Spleen (tissue), 11 donors: Measurements from ENCODE around the gene NUPR1. TPM values are rescaled to one million over a fixed set of nuclear protein-coding genes. Genes with fewer than 3 reads are reported as not detected.

ENCODE experiments used
- DNase-seq: peaks from one replicate; pipeline ENCODE4 v3.0.0-alpha.2; 2020
- H3K27ac ChIP-seq, 8 donors: fragments of 200-600 bp; sonication (generic) in 7 of 8; 1 replicate in 4 of 8; 2 replicates in 4 of 8; pipeline versions ENCODE4 v1.5.0 to v1.8.0; 2016 to 2021; ENCODE audit warnings: inconsistent platforms in 4 of 8, mild to moderate bottlenecking in 4 of 8, moderate library complexity in 1 of 8
- H3K27me3 ChIP-seq, 7 donors: fragments of 200-600 bp; sonication (generic) in 6 of 7; replicated peaks in 1 of 7; 1 replicate in 4 of 7; 2 replicates in 3 of 7; pipeline versions ENCODE4 v1.5.0 to v1.8.0; 2016 to 2021; ENCODE audit warnings: inconsistent platforms in 3 of 7, mild to moderate bottlenecking in 1 of 7
- H3K36me3 ChIP-seq, 6 donors: fragments of 200-600 bp; sonication (generic) in 5 of 6; 1 replicate in 4 of 6; 2 replicates in 2 of 6; pipeline versions ENCODE4 v1.5.0 to v1.8.0; 2016 to 2021; ENCODE audit warnings: inconsistent platforms in 2 of 6
- H3K4me1 ChIP-seq, 6 donors: fragments of 200-600 bp; sonication (generic) in 5 of 6; 1 replicate in 3 of 6; 2 replicates in 3 of 6; pipeline versions ENCODE4 v1.5.0 to v1.8.0; 2016 to 2021; ENCODE audit warnings: inconsistent platforms in 3 of 6
- H3K4me3 ChIP-seq, 8 donors: fragments of 200-600 bp; sonication (generic) in 7 of 8; 1 replicate in 4 of 8; 2 replicates in 4 of 8; pipeline versions ENCODE4 v1.5.0 to v1.8.0; 2016 to 2021; ENCODE audit warnings: inconsistent platforms in 4 of 8, mild to moderate bottlenecking in 4 of 8, moderate library complexity in 2 of 8
- H3K9me3 ChIP-seq, 8 donors: fragments of 200-600 bp; sonication (generic) in 7 of 8; 1 replicate in 4 of 8; 2 replicates in 4 of 8; pipeline versions ENCODE4 v1.5.0 to v1.8.0; 2016 to 2021; ENCODE audit warnings: inconsistent platforms in 4 of 8
- POLR2A ChIP-seq, 3 donors: fragments of 450-650 bp; IDR thresholded peaks; one replicate each; pipeline ENCODE4 v1.5.1; 2017; ENCODE audit warnings: antibody characterized with exemption in 3 of 3, mild to moderate bottlenecking in 1 of 3
- POLR2AphosphoS5 ChIP-seq, 3 donors: sonication (generic); formaldehyde crosslinking; IDR thresholded peaks; one replicate each; pipeline ENCODE4 v1.5.1; 2017; ENCODE audit warnings: antibody characterized with exemption in 3 of 3
- WGBS, 5 donors: extraction: QIAGEN DNeasy Blood & Tissue Kit in 3 of 5; methylation state at CpG; one replicate each; pipeline versions ENCODE4 v1.1.5 to v1.1.7; 2013 to 2018; 5-methylcytosine and 5-hydroxymethylcytosine counted together
- intact Hi-C: fragments of 100-400 bp; cut with DNase I; formaldehyde crosslinking; loops from one replicate; pipeline ENCODE4 v1.15.0; 2023; ENCODE audit warnings: low total_unique reads
- polyA plus RNA-seq, 3 donors: library from polyadenylated mRNA; stranded (reverse); fragments of 200-250 nt; gene quantifications; one replicate each; pipeline ENCODE4 v1.2.1, GENCODE V29; 2013
- total RNA-seq, 7 donors: library from RNA; depleted of rRNA in 3 of 7; stranded (reverse); fragments of >200 nt in 3 of 7; fragmentation: NEBNext Ultra II Directional in 4 of 7; extraction: Animal tissue kit (Norgen Biotek cat#: 25700) in 4 of 7; gene quantifications; one replicate each; pipeline versions ENCODE4 v1.1.0 to v1.2.1, GENCODE V29; 2016 to 2021
- TF ChIP-seq, protein P1 (sequence below), 11 experiments: fragments of 200-600 bp in 7 of 11; fragments of 450-650 bp in 4 of 11; sonication (generic) in 4 of 11; IDR thresholded peaks in 8 of 11; conservative IDR thresholded peaks in 3 of 11; 1 replicate in 7 of 11; 2 replicates in 4 of 11; pipeline versions ENCODE4 v1.4.0 to v1.8.0; 2016 to 2021; ENCODE audit warnings: antibody characterized with exemption in 11 of 11, inconsistent platforms in 4 of 11, mild to moderate bottlenecking in 1 of 11
- donor health status: healthy with polysubstance abuse.
- donor health status: DM: no; HTN: no; CAD: no; lungs with moderate emphysema.
- donor health status: DM: no; HTN: no; CAD: no.
- donor health status: Bipolar disorder and iron deficiency.
- donor health status: healthy.
- donor health status: DM: no; HTN: no; CAD: no.
- donor health status: DM: yes; HTN: yes; CAD: no.

NUPR1 gene
- total and polyA plus RNA-seq, 10 donors, result 2.7 to 53.7 (median 17.0) TPM

DNA sequence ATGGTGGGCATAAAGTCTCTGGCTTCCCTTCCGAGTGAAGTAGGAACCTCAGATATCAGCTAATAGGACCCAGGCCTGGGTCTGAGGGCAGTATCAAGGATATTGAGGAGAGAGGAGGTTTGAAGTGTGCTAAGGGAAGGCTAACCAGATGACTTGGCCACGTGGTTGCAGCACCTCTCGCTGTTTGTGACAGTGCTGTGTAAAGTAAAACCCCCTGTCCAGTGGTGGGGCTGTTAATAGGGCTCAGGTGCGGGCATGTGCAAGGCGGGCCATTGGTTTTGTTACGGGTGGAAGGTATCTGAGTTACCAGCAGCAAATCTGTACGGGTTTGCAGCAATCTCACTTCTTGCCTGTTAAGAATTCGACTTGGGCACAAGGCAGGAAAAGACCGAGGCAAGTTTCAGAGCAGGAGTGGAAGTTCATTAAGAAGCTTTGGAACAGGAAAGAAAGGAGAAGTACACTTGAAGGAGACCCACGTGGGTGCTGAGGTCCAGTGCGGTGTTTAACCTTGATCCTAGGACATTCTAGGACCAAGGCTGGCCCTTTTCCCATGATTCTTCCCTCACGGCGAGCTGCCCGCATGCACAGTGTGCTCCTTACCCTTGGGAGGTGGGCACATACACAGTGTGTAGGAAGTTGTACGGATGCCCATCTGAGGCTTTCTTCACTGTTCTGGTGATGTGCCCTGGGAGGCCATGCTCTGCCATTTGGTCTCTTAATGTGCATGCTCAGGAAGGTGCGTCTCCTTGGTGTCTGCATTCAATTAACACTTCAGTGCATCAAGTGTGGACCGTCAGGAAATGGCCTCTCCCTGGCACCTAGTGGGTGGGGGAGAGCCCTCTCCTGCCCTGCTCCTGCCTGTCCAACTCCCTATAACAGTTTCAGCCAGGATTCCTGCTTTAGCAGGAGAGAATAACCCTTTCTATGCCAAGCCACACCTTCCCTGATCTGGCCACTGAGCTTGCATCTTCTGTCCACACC lies 35.3 kb upstream of the NUPR1 start:
- intact Hi-C loops, result no loop called here
- Histone ChIP-seq H3K27ac (peak overlapping the region in 4 of 8 donors; percentile 29 to 52 (median 46)), H3K27me3 (no peaks in the 10 kb centered on the region), H3K9me3 (no peaks in the 10 kb centered on the region), H3K4me3 (no peak overlapping the region), H3K36me3 (peaks cover 0 to 20% (median 0%) of the 10 kb centered on the region in 6 donors), H3K4me1 (peaks cover 0 to 31% (median 19%) of the 10 kb centered on the region in 6 donors)
- no peak for DNase-seq
- WGBS, 5 donors, result 69 to 77% (median 73%) methylated on average over 17 of the region's 17 CpGs
- TF ChIP-seq POLR2AphosphoS5 (IDR thresholded peaks at IDR 0.05), result no peak
- TF ChIP-seq, protein P1, sequence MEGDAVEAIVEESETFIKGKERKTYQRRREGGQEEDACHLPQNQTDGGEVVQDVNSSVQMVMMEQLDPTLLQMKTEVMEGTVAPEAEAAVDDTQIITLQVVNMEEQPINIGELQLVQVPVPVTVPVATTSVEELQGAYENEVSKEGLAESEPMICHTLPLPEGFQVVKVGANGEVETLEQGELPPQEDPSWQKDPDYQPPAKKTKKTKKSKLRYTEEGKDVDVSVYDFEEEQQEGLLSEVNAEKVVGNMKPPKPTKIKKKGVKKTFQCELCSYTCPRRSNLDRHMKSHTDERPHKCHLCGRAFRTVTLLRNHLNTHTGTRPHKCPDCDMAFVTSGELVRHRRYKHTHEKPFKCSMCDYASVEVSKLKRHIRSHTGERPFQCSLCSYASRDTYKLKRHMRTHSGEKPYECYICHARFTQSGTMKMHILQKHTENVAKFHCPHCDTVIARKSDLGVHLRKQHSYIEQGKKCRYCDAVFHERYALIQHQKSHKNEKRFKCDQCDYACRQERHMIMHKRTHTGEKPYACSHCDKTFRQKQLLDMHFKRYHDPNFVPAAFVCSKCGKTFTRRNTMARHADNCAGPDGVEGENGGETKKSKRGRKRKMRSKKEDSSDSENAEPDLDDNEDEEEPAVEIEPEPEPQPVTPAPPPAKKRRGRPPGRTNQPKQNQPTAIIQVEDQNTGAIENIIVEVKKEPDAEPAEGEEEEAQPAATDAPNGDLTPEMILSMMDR (IDR thresholded peaks at IDR 0.05 in 8 of 11, conservative IDR thresholded peaks at IDR 0.05 in 3 of 11), result no peak
- no peak for TF ChIP-seq POLR2A (IDR thresholded peaks at IDR 0.05)

DNA sequence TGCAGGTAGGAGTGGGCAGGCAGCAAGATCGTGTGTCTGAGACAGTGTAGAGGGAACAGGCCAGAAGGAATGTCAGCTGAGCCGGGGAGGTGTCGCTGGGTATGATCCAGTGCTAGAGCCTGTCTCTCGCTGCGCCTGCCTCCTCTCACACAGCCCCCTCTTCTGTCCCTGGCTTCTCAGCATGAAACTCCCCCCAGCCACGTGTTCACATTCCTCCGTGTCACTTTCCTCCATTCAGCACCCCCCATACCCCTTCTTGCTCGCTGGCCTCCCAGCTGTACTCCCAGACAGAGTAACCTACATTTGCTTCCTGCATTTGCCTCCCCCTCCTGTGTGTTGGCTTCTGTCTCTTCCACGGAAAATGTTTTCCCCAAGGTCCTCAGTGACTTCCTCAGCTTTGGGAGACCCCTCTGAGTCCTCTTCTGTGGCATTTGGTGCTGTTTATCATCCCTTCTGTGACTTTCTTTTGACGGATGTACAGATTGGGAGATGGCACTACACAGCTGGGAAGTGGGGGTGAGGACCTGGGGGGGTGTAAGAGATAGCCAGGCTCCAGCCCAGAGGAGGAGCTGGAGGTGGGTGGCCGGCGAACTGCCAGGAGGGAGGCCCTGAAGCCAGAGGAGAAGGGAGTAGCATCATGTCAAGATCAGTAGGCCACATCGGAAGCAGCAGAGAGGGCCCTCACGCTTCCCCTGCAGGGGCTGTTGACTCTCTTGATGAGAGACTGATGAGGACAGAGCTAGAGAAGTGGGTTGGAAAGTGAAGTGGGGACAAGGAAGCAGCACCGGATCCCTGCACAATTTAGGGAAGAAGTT lies 34.1 kb upstream of the NUPR1 start:
- intact Hi-C loops, result no loop called here
- H3K9me3 ChIP-seq, result peaks cover 0 to under 1% (median 0%) of the 10 kb centered on the region in 8 donors
- no peak for DNase-seq
- TF ChIP-seq, protein P1 (IDR thresholded peaks at IDR 0.05 in 8 of 11, conservative IDR thresholded peaks at IDR 0.05 in 3 of 11), result no peak
- TF ChIP-seq POLR2A (IDR thresholded peaks at IDR 0.05) (no peak), POLR2AphosphoS5 (IDR thresholded peaks at IDR 0.05) (no peak)
- peaks cover 0 to 31% (median 19%) of the 10 kb centered on the region in 6 donors for H3K4me1 ChIP-seq
- H3K27ac ChIP-seq, result peak overlapping the region in 6 of 8 donors; percentile 15 to 52 (median 36)
- peaks cover 0 to 20% (median 0%) of the 10 kb centered on the region in 6 donors for H3K36me3 ChIP-seq
- H3K27me3 ChIP-seq, result no peaks in the 10 kb centered on the region
- 55 to 75% (median 65%) methylated on average over 15 of the region's 15 CpGs for WGBS, 5 donors
- H3K4me3 ChIP-seq, result no peak overlapping the region

DNA sequence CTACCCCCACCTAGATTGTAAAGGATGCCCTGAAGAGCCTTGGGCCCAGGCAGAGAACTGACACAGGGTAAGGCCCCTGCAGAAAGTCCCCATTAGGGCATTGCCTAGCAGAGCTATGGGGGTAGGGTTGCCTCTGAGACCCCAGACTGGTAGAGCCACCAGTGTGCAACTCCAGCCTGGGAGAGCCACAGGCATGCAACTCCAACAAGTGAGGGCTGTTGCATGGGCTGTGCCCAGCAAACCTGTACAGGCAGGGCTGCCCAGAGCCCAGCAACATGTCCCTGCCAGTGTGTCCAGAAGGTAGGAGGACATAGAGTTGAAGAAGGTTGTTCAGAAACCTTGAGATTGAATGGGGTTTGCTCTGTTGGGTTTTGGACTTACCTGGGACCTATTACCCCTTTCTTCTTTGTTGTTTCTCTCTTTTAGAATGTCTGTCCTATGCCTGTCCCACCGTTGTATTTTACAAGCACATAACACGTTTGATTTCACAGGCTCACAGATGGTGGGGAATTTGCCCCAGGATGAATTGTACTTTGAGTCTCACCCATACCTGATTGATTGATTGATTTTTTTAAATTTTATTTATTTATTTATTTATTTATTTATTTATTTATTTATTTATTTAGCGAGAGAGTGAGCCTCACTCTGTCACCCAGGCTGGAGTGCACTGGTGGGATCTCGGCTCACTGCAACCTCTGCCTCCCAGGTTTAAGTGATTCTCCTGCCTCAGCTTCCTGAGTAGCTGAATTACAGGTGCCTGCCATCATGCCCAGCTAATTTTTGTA lies 31.4 kb upstream of the NUPR1 start:
- Histone ChIP-seq H3K4me1 (peaks cover 0 to 31% (median 19%) of the 10 kb centered on the region in 6 donors), H3K27me3 (no peaks in the 10 kb centered on the region), H3K36me3 (peaks cover 0 to 35% (median under 1%) of the 10 kb centered on the region in 6 donors), H3K27ac (no peak overlapping the region), H3K9me3 (peaks cover 0 to 19% (median 17%) of the 10 kb centered on the region in 8 donors), H3K4me3 (no peak overlapping the region)
- no peak for DNase-seq
- intact Hi-C loops, result no loop called here
- WGBS, 5 donors, result 94 to 99% (median 97%) methylated on average over 4 of the region's 4 CpGs
- TF ChIP-seq, protein P1 (IDR thresholded peaks at IDR 0.05 in 8 of 11, conservative IDR thresholded peaks at IDR 0.05 in 3 of 11), result no peak
- TF ChIP-seq POLR2AphosphoS5 (IDR thresholded peaks at IDR 0.05), result no peak
- TF ChIP-seq POLR2A (IDR thresholded peaks at IDR 0.05), result no peak
